Pancreas (tissue), 10 donors: ENCODE data around the gene HECTD1. TPM values are rescaled to one million over a fixed set of nuclear protein-coding genes. Genes with fewer than 3 reads are reported as not detected.
"Not testable (repeated sequence)": the region's sequence is repeated elsewhere in the genome, so short reads cannot be mapped to it uniquely, and the experiment has no call there.

Experiments used
- ATAC-seq, 4 donors: fragments of 200-7000 bp; cut with Tn5 transposase; one replicate each; pipeline versions ENCODE4 v1.8.0 to v1.9.1; 2020; ENCODE audit warnings: mild to moderate bottlenecking in 4 of 4, moderate library complexity in 4 of 4
- DNase-seq, 6 donors: peaks; one replicate each; pipeline ENCODE4 v3.0.0-alpha.2; 2020
- FAIRE-seq: peaks from 2 replicates; lab custom pipeline; 2012; peaks lifted over from hg19 to GRCh38; lab: Jason Lieb, UNC
- H3K27ac ChIP-seq, 4 donors: fragments of 200-600 bp; sonication (generic); 1 replicate in 3 of 4; 2 replicates in 1 of 4; pipeline versions ENCODE4 v1.5.0 to v1.8.0; 2020
- H3K27me3 ChIP-seq, 4 donors: fragments of 200-600 bp; one replicate each; pipeline ENCODE4 v1.8.0; 2021
- H3K36me3 ChIP-seq, 3 donors: fragments of 200-600 bp; sonication (generic) in 1 of 3; one replicate each; pipeline versions ENCODE4 v1.5.0 to v1.8.0; 2020 to 2021
- H3K4me1 ChIP-seq, 3 donors: fragments of 200-600 bp; one replicate each; pipeline ENCODE4 v1.8.0; 2021
- H3K4me3 ChIP-seq, 4 donors: fragments of 200-600 bp; sonication (generic) in 2 of 4; one replicate each; pipeline versions ENCODE4 v1.5.0 to v1.8.0; 2020 to 2021
- H3K9me3 ChIP-seq, 4 donors: fragments of 200-600 bp; one replicate each; pipeline ENCODE4 v1.8.0; 2021
- CTCF ChIP-seq, 4 donors: fragments of 200-600 bp; sonication (generic) in 3 of 4; IDR thresholded peaks; one replicate each; pipeline versions ENCODE4 v1.5.0 to v1.8.0; 2021; ENCODE audit warnings: antibody characterized with exemption in 4 of 4
- WGBS, 2 donors: extraction: QIAGEN DNeasy Blood & Tissue Kit; methylation state at CpG; one replicate each; pipeline ENCODE4 v1.1.7; 2013; 5-methylcytosine and 5-hydroxymethylcytosine counted together
- intact Hi-C, 3 donors: fragments of 100-400 bp; cut with DNase I; formaldehyde crosslinking; loops; one replicate each; pipeline versions ENCODE4 v1.11.1 to v1.14.2; 2022
- polyA plus RNA-seq, 2 donors: library from polyadenylated mRNA; stranded (reverse); fragments of 200-250 nt; gene quantifications; one replicate each; pipeline ENCODE4 v1.2.3, GENCODE V29; 2013
- total RNA-seq, 6 donors: library from RNA; stranded (reverse); fragmentation: NEBNext Ultra II Directional in 4 of 6; extraction: Animal tissue kit (Norgen Biotek cat#: 25700) in 4 of 6; gene quantifications; one replicate each; pipeline versions ENCODE4 v1.2.1 to v1.2.4, GENCODE V29; 2021 to 2023
- donor health status: healthy with polysubstance abuse.
- donor health status: DM: no; HTN: no; CAD: no; lungs with moderate emphysema.
- donor health status: DM: no; HTN: no; CAD: no.
- donor health status: control.
- donor health status: control.
- donor health status: Bipolar disorder and iron deficiency.
- donor health status: DM: yes; HTN: yes; CAD: no.
- donor health status: DM: no; HTN: no; CAD: no.
- donor health status: DM: no; HTN: no; CAD: no.
- donor health status: DM: yes; HTN: yes; CAD: no.

Gene HECTD1
- total and polyA plus RNA-seq, 8 donors = 28.7 to 84.4 (median 68.0) TPM

GRCh38 chr14:31060253-31060875 is 147.2 kb downstream of the HECTD1 start:
- no peak for TF ChIP-seq CTCF (IDR thresholded peaks at IDR 0.05)
- ATAC-seq = no peak
- WGBS, 2 donors = 75 to 79% methylated on average over 6 of the region's 6 CpGs
- no peaks in the 10 kb centered on the region for H3K9me3 ChIP-seq
- H3K4me1 ChIP-seq = peaks cover 0 to 14% (median 10%) of the 10 kb centered on the region in 3 donors
- no peak overlapping the region for H3K4me3 ChIP-seq
- H3K27ac ChIP-seq = peak overlapping the region in 3 of 4 donors; percentile 23 to 76 (median 48)
- intact Hi-C loops = no loop called here
- no peaks in the 10 kb centered on the region for H3K36me3 ChIP-seq
- H3K27me3 ChIP-seq = no peaks in the 10 kb centered on the region
- no peak for FAIRE-seq
- DNase-seq = no peak

GRCh38 chr14:31059152-31059924 is 148.3 kb downstream of the HECTD1 start:
- H3K27ac ChIP-seq = peak overlapping the region in 2 of 4 donors; percentile 20 to 76

GRCh38 chr14:31057701-31058364 is 149.8 kb downstream of the HECTD1 start:
- ATAC-seq = no peak
- Histone ChIP-seq H3K27me3 (no peaks in the 10 kb centered on the region), H3K4me1 (peaks cover 0 to 20% (median 10%) of the 10 kb centered on the region in 3 donors), H3K9me3 (no peaks in the 10 kb centered on the region), H3K36me3 (no peaks in the 10 kb centered on the region), H3K27ac (peak overlapping the region in 2 of 4 donors; percentile 20 to 76), H3K4me3 (no peak overlapping the region)
- WGBS, 2 donors = 94 to 98% methylated on average over 12 of the region's 12 CpGs
- DNase-seq = no peak
- no peak for TF ChIP-seq CTCF (IDR thresholded peaks at IDR 0.05)
- intact Hi-C loops = no loop called here
- no peak for FAIRE-seq

More at GRCh38 chr14:31059152-31059924, 148.3 kb downstream of the HECTD1 start:
- no peak for FAIRE-seq
- WGBS, 2 donors = 4 to 8% methylated on average over 1 of the region's 1 CpG
- DNase-seq = peak; percentile 46 to 70 (median 64)
- intact Hi-C loops = no loop called here
- Histone ChIP-seq H3K4me3 (no peak overlapping the region), H3K4me1 (peaks cover 0 to 14% (median 10%) of the 10 kb centered on the region in 3 donors), H3K9me3 (no peaks in the 10 kb centered on the region), H3K27me3 (no peaks in the 10 kb centered on the region), H3K36me3 (no peaks in the 10 kb centered on the region)
- no peak for TF ChIP-seq CTCF (IDR thresholded peaks at IDR 0.05)
- peak; percentile 88 to 97 (median 95) for ATAC-seq

GRCh38 chr14:31057035-31057434 is 150.6 kb downstream of the HECTD1 start:
- Histone ChIP-seq H3K27me3 (no peaks in the 10 kb centered on the region), H3K4me3 (no peak overlapping the region), H3K9me3 (no peaks in the 10 kb centered on the region), H3K4me1 (peaks cover 0 to 22% (median 10%) of the 10 kb centered on the region in 3 donors), H3K27ac (peak overlapping the region in 2 of 4 donors; percentile 12 to 15), H3K36me3 (no peaks in the 10 kb centered on the region)
- no peak for DNase-seq
- intact Hi-C loops = no loop called here
- WGBS, 2 donors = 82 to 95% methylated on average over 1 of the region's 1 CpG
- no peak for FAIRE-seq
- no peak for ATAC-seq
- no peak for TF ChIP-seq CTCF (IDR thresholded peaks at IDR 0.05)

- peak in 3 of 4 donors; percentile 63 to 79 (median 68) for ATAC-seq
- H3K4me3 ChIP-seq, H3K9me3 ChIP-seq, H3K36me3 ChIP-seq, H3K4me1 ChIP-seq, H3K27me3 ChIP-seq, intact Hi-C loops, FAIRE-seq: not testable (repeated sequence)
- DNase-seq = peak in 5 of 6 donors; percentile 39 to 55 (median 50)
- peak overlapping the region in 1 of 4 donors; percentile 17 for H3K27ac ChIP-seq
- 52 to 62% methylated on average over 8 to 9 of the region's 9 CpGs for WGBS, 2 donors
Measured at GRCh38 chr14:31052905-31053586, 154.5 kb downstream of the HECTD1 start.
